ENCODE results near the gene RPL31. TPM values are rescaled to one million over a fixed set of nuclear protein-coding genes. Genes with fewer than 3 reads are reported as not detected.

RPL31 gene
- total and polyA plus RNA-seq, 4 donors = 1,020 to 6,954 (median 2,548) TPM

DNA sequence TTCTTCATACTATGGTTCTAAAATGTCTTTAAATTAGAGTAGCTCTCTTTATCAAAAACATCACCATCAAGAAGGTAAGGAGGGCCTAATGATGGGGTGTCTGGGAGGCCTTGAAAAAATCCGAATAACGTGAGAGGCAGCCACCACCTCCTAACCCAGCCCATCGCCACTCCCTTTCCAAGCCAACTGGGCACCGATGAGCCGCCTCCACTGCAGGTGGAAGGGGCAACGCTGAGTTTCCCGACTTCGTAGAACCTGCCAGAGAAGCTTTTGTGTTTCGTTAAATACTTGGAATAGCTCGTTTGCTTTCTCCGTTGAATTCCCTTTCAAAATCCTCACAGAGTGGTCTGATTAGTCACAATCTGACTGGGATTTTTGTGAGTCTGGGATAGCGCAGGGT lies 22.0 kb upstream of the RPL31 start:
- ATAC-seq (ENCODE audit: insufficient read depth, low FRiP score) = no peak
- no peak overlapping the region for H3K9ac ChIP-seq (ENCODE audit: insufficient read depth in 1 of 2, low read length in 2 of 2)
- no peak overlapping the region for H3K4me3 ChIP-seq
- 90 to 96% methylated on average over 12 of the region's 12 CpGs for WGBS, 2 donors
- no peak for DNase-seq
- H3K9me3 ChIP-seq (ENCODE audit: control insufficient read depth in 4 of 4, insufficient read depth in 3 of 4, low read length in 3 of 4) = no peaks in the 10 kb centered on the region
- H3K27me3 ChIP-seq (ENCODE audit: control insufficient read depth in 3 of 3, insufficient read depth in 3 of 3, low read length in 2 of 3) = no peaks in the 10 kb centered on the region
- H3K36me3 ChIP-seq (ENCODE audit: control insufficient read depth in 4 of 4, insufficient read depth in 4 of 4, low read length in 4 of 4) = peaks cover 0 to 26% (median under 1%) of the 10 kb centered on the region in 4 donors
- no peaks in the 10 kb centered on the region for H3K4me1 ChIP-seq (ENCODE audit: control insufficient read depth in 5 of 5, insufficient read depth in 5 of 5, low read length in 5 of 5)
- TF ChIP-seq, protein P1, sequence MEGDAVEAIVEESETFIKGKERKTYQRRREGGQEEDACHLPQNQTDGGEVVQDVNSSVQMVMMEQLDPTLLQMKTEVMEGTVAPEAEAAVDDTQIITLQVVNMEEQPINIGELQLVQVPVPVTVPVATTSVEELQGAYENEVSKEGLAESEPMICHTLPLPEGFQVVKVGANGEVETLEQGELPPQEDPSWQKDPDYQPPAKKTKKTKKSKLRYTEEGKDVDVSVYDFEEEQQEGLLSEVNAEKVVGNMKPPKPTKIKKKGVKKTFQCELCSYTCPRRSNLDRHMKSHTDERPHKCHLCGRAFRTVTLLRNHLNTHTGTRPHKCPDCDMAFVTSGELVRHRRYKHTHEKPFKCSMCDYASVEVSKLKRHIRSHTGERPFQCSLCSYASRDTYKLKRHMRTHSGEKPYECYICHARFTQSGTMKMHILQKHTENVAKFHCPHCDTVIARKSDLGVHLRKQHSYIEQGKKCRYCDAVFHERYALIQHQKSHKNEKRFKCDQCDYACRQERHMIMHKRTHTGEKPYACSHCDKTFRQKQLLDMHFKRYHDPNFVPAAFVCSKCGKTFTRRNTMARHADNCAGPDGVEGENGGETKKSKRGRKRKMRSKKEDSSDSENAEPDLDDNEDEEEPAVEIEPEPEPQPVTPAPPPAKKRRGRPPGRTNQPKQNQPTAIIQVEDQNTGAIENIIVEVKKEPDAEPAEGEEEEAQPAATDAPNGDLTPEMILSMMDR (IDR thresholded peaks at IDR 0.05; ENCODE audit: control extremely low read depth, extremely low read depth) = no peak
- H3K27ac ChIP-seq (ENCODE audit: low read depth in 1 of 2, low read length in 1 of 2) = no peak overlapping the region

DNA sequence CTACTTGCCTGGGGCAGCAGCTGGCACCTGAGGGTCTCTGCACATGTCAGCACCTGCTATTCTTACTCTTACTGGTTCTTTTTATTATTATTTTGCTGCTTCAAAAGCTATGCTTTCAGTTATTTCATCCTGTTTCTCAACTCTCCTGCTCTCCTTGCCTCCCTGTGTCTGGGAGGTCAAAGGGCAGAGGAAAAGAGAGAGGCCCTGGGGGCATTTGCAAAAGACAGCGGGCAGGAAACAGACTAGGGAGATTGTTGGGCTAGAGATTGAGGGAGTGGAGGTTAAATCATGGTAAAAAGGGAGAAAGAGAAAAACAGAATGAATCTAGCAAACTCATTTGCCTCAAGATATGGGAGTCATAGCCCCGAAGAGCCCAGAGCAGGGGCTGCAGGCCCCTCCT lies 21.1 kb upstream of the RPL31 start:
- Histone ChIP-seq H3K9me3 (ENCODE audit: control insufficient read depth in 4 of 4, insufficient read depth in 3 of 4, low read length in 3 of 4) (no peaks in the 10 kb centered on the region), H3K4me1 (ENCODE audit: control insufficient read depth in 5 of 5, insufficient read depth in 5 of 5, low read length in 5 of 5) (no peaks in the 10 kb centered on the region), H3K36me3 (ENCODE audit: control insufficient read depth in 4 of 4, insufficient read depth in 4 of 4, low read length in 4 of 4) (peaks cover 0 to 17% (median under 1%) of the 10 kb centered on the region in 4 donors), H3K9ac (ENCODE audit: insufficient read depth in 1 of 2, low read length in 2 of 2) (no peak overlapping the region), H3K27me3 (ENCODE audit: control insufficient read depth in 3 of 3, insufficient read depth in 3 of 3, low read length in 2 of 3) (no peaks in the 10 kb centered on the region), H3K4me3 (no peak overlapping the region), H3K27ac (ENCODE audit: low read depth in 1 of 2, low read length in 1 of 2) (no peak overlapping the region)
- ATAC-seq (ENCODE audit: insufficient read depth, low FRiP score) (no peak), DNase-seq (no peak)
- 81 to 87% methylated on average over 2 of the region's 2 CpGs for WGBS, 2 donors
- TF ChIP-seq, protein P1 (IDR thresholded peaks at IDR 0.05; ENCODE audit: control extremely low read depth, extremely low read depth) = no peak

DNA sequence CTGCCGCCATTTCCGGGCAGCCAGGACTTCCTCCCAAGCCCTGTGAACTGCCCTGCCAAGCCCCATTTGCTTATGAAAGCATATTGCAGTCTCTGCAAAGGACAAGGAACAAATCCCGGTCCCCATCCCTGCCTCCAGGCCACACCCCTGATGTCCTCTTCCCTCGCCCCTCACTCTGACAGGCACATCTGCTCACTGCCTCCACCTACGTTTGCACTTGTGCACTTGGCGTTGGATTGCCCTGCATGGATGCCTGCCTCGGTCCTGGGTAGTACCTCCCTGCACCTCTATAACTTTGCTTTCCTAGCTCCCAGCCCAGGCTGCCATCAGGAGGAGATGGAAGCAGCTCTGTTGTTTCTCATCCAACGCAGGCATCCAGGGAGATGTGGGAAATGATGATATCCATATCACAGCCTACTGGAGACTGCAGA lies 19.6 kb upstream of the RPL31 start:
- TF ChIP-seq, protein P1 (IDR thresholded peaks at IDR 0.05; ENCODE audit: control extremely low read depth, extremely low read depth) = no peak
- WGBS, 2 donors = 84% methylated on average over 8 of the region's 8 CpGs
- H3K4me3 ChIP-seq = no peak overlapping the region
- H3K27me3 ChIP-seq (ENCODE audit: control insufficient read depth in 3 of 3, insufficient read depth in 3 of 3, low read length in 2 of 3) = no peaks in the 10 kb centered on the region
- H3K27ac ChIP-seq (ENCODE audit: low read depth in 1 of 2, low read length in 1 of 2) = no peak overlapping the region
- H3K36me3 ChIP-seq (ENCODE audit: control insufficient read depth in 4 of 4, insufficient read depth in 4 of 4, low read length in 4 of 4) = peaks cover 0 to 15% (median 1%) of the 10 kb centered on the region in 4 donors
- H3K9me3 ChIP-seq (ENCODE audit: control insufficient read depth in 4 of 4, insufficient read depth in 3 of 4, low read length in 3 of 4) = no peaks in the 10 kb centered on the region
- ATAC-seq (ENCODE audit: insufficient read depth, low FRiP score) (no peak), DNase-seq (no peak)
- H3K4me1 ChIP-seq (ENCODE audit: control insufficient read depth in 5 of 5, insufficient read depth in 5 of 5, low read length in 5 of 5) = no peaks in the 10 kb centered on the region
- H3K9ac ChIP-seq (ENCODE audit: insufficient read depth in 1 of 2, low read length in 2 of 2) = no peak overlapping the region

DNA sequence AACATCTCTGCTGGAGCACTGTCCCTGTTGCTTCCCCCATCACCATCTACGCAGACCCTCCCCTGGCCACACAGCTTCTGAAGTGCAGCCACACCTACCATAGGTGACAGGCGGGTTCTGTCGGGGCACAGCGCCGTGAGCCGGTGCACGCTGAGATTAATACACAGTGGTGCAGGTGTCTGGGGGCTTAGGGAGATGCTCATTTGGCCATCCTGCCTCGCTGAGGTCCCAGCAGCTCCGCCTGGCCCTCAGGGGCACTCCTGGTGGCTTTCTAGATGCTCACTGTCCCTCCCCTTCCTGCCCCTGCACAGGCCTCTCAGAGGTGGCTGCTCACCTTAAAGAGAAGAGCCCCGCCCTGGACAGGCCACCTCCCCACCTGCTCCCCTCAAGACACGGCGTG lies 18.9 kb upstream of the RPL31 start:
- no peaks in the 10 kb centered on the region for H3K9me3 ChIP-seq (ENCODE audit: control insufficient read depth in 4 of 4, insufficient read depth in 3 of 4, low read length in 3 of 4)
- WGBS, 2 donors = 95 to 97% methylated on average over 12 of the region's 12 CpGs
- DNase-seq (no peak), ATAC-seq (ENCODE audit: insufficient read depth, low FRiP score) (no peak)
- no peak overlapping the region for H3K4me3 ChIP-seq
- TF ChIP-seq, protein P1 (IDR thresholded peaks at IDR 0.05; ENCODE audit: control extremely low read depth, extremely low read depth) = no peak
- H3K9ac ChIP-seq (ENCODE audit: insufficient read depth in 1 of 2, low read length in 2 of 2) = no peak overlapping the region
- H3K36me3 ChIP-seq (ENCODE audit: control insufficient read depth in 4 of 4, insufficient read depth in 4 of 4, low read length in 4 of 4) = peaks cover 0 to 12% (median 1%) of the 10 kb centered on the region in 4 donors
- no peak overlapping the region for H3K27ac ChIP-seq (ENCODE audit: low read depth in 1 of 2, low read length in 1 of 2)
- no peaks in the 10 kb centered on the region for H3K27me3 ChIP-seq (ENCODE audit: control insufficient read depth in 3 of 3, insufficient read depth in 3 of 3, low read length in 2 of 3)
- H3K4me1 ChIP-seq (ENCODE audit: control insufficient read depth in 5 of 5, insufficient read depth in 5 of 5, low read length in 5 of 5) = no peaks in the 10 kb centered on the region

Measured in lung (tissue), 12 donors.